Frontal cortex (tissue), 4 donors: ENCODE measurements around the gene BEND3. TPM values are rescaled to one million over a fixed set of nuclear protein-coding genes. Genes with fewer than 3 reads are reported as not detected.
A peak's percentile ranks its signal among the peaks of the same experiment; 100 is the strongest.
"Not testable (repeated sequence)": the region's sequence is repeated elsewhere in the genome, so short reads cannot be mapped to it uniquely, and the experiment has no call there.

Source experiments
- DNase-seq, 2 donors: peaks; one replicate each; pipeline ENCODE4 v3.0.0; 2012; ENCODE audit warnings: low spot score in 2 of 2
- FAIRE-seq: peaks from 2 replicates; lab custom pipeline; 2012; peaks lifted over from hg19 to GRCh38; lab: Jason Lieb, UNC
- total RNA-seq: library from RNA; depleted of rRNA; stranded (reverse); fragments of >200 nt; gene quantifications from one replicate; pipeline ENCODE4 v1.2.3, GENCODE V29; 2014
- donor health status: control.
- donor health status: control.
- donor health status: control.

The BEND3 gene
- total RNA-seq, 1 donor from 2014 or later = 5.7 TPM

DNA sequence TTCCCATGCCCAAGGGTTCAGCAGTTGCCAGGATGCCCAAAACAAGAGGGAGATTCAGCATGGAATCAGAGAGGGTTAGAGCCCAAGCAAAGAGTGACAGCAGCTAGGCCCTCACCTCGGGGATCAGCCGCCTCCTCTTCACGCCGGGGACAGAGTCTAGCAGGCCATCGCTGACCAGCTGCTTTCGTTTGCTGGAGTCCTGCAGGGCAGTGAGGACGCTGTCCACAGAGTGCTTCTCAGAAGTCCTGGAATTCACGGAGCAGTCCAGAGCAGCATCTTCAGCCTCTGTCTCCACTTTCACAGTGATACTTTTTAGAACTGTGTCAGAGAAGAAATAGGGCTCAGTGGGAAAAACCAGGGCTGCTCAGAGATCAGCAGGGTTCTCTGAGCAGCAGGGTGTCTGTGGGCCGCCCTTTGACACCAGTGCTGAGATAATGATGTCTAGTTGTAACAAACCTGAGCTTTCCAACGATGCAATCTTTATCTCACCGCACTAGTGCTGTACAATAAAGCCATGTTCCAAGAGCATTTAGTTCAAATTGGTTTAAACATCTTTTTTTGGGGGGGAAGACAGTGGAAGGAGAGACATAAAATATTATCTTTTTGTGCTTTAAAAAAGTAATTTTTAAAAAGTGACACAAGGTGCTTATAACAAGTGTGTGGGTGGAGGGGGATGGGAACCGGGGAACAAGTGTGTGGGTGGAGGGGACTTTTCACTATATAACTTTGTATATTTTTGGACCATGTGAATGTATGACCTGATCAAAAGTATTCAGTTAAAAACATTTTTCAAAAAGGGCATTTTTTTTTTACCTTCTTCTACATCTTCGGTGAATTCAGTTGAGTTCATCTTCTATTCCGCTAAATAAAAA, 16.6 kb downstream of the BEND3 start:
- FAIRE-seq (no peak), DNase-seq (no peak)

DNA sequence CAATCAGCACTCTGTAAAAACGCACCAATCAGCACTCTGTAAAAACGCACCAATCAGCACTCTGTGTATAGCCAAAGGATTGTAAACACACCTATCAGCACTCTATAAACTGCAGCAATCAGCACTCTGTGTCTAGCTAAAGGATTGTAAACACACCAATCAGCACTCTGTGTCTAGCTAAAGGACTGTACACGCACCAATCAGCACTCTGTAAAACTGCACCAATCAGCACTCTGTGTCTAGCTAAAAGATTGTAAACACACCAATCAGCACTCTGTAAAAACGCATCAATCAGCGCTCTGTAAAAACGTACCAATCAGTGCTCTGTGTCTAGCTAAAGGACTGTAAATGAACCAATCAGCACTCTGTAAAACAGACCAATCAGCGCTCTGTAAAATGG, 30.9 kb downstream of the BEND3 start:
- FAIRE-seq, DNase-seq: not testable (repeated sequence)

DNA sequence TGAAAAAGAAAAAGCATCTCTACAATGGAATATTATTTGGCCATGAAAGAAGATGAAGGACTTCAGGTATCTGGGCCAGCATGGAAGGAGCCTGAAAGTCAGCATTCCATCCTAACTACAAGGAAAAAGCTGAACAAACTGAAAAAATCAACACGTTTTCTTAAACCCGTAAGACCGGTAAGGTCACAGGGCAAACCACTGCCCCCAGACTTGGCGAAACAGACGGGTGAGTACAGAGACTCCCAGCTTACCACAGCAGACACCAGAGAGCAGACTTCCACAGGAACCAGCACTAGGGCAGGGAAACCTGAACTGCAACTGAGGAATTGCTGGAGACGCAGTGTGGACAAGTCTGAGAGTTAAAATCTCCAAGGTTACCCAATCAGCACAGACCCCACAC, 31.4 kb downstream of the BEND3 start:
- DNase-seq = no peak
- FAIRE-seq = no peak

DNA sequence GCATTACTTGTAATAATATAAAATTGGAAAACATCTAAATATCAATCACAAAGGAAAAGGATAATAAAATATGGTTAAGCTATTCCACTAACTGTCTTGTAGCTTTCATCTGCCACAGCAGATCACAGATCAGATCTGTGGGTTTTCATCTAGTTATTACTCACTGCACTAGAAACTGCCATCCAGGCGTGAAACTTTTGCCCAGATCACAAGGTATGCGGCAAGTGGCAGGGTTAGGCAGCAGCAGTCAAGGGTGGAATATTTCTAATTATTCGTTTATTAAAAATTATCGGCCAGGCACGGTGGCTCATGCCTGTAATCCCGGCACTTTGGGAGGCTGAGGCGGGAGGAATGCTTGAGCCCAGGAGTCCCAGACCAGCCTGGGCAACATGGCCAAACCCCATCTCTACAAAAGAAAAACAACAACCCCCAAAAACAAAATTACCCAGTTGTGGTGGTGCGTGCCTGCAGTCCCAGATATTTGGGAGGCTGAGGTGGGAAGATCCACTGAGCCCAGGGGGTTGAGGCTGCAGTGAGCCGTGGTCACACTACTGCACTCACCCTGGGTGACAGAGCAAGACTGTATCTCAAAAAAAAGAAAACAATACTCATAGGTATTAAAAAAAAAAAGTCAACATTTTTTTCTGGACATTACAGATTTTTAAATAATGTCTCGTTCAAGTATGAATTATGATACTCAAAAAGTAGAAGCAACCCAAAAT, 32.1 kb downstream of the BEND3 start:
- FAIRE-seq (no peak), DNase-seq (no peak)

DNA sequence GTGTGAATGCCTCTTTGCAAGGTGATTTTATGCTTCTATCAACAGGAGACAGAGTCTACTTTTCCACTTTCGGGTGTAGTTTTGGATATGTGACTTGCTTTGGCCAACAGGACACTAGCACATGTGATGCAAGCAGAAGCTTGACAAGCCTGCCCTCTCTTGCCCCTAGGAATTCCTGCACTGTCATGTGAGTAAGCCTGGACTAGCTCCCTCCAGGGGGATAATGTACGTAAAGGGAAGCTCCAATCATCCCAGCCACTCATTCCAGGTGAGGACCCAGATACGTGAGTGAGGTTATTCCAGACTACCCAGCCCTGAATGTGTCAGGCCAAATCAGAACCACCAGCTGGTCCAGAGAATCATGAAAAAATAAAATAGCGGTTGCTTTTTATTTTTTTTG, 33.3 kb downstream of the BEND3 start:
- no peak for FAIRE-seq
- no peak for DNase-seq

DNA sequence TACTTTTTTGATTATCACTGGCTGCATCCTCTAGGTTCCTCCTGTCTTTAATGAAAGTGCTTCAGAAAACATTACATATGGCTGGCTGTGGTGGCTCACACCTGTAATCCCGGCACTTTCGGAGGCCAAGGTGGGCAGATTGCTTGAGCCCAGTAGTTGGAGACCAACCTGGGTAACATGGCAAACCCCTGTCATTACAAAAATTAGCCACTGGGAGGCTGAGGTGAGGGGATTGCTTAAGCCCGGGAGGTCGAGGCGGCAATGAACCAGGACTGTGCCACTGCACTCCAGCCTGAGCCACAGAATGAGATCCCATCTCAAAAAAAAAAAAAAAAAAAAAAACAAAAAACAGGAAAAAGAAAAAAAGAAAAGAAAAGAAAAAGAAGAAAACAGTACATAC, 35.3 kb downstream of the BEND3 start:
- no peak for DNase-seq
- no peak for FAIRE-seq

DNA sequence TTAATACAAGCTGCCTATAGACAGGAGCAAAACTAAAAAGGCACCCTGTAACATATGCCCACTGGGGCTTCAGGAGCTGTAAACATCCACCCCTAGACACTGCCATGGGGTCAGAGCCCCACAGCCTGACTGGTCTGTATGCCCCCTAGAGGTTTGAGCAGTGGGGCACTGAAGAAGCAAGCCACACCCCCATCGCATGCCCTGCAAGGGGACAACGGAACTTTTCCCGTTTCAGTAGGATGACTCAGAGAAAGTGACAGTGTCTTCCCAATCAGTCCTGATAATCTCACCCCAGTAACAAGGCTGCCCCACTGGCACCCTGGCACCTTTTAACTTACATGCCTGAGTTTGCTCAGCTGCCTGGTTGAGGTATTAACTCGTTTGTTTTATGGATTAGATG, 35.9 kb downstream of the BEND3 start:
- DNase-seq (no peak), FAIRE-seq (no peak)

DNA sequence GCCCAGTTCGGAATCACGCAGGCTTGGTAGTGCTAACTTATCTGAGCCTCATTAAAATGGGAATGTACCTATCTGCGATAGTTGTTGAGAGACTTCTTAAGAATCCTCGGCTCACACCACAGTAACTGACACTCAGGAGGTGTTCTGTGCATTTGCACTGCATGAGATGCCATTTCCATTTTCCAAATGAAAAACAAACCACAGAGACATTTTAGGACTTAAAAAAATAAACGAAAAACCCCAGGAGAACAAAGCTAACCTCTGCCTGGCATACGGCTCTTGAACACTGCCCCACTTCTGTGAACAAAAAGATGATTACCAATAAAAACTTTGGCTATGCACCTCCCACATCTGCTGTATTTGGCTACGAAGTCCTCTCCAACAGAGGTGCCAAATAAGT, 37.6 kb downstream of the BEND3 start:
- DNase-seq (no peak), FAIRE-seq (no peak)

DNA sequence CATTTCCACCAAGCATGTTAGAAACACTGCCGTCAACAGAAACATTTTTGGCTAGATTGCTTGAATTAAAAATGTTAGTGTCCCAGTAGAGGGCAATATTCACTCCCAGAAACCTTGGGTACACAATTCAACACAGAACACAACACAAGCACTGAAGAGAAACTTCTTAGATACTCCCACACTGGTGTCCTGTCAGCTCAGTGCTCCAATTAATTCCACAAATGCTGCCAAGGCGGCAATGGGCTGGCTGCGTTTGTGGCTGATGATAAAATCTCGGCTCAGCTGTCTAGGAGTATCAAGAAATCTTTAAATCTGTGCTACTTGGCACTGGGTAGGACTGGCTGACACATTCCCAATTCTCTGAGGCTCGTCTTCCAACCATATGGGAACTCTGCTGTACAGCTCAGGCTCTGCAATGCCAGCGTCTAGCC, 39.3 kb downstream of the BEND3 start:
- DNase-seq (peak in 1 of 2 donors; percentile 50), FAIRE-seq (no peak)

DNA sequence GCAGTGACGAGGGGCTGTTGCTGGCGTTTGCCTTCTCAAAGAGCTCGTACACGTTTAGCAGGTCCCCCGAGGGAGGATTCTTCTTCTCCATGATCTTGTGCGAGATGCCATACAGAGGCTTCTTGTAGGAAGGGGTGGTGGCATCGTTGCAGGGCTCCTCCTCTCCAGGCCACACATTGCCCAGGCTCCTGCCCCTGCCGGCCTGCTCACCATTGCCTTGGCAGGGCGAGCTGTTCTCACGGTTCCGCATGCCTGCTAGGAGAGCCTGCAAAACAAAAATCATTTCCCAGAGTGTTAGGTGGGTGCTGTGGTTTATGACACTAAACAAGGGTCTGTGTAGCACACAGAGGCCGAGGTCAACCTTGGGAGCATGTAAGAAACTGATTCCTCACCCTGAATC, 44.6 kb downstream of the BEND3 start:
- no peak for DNase-seq
- no peak for FAIRE-seq

DNA sequence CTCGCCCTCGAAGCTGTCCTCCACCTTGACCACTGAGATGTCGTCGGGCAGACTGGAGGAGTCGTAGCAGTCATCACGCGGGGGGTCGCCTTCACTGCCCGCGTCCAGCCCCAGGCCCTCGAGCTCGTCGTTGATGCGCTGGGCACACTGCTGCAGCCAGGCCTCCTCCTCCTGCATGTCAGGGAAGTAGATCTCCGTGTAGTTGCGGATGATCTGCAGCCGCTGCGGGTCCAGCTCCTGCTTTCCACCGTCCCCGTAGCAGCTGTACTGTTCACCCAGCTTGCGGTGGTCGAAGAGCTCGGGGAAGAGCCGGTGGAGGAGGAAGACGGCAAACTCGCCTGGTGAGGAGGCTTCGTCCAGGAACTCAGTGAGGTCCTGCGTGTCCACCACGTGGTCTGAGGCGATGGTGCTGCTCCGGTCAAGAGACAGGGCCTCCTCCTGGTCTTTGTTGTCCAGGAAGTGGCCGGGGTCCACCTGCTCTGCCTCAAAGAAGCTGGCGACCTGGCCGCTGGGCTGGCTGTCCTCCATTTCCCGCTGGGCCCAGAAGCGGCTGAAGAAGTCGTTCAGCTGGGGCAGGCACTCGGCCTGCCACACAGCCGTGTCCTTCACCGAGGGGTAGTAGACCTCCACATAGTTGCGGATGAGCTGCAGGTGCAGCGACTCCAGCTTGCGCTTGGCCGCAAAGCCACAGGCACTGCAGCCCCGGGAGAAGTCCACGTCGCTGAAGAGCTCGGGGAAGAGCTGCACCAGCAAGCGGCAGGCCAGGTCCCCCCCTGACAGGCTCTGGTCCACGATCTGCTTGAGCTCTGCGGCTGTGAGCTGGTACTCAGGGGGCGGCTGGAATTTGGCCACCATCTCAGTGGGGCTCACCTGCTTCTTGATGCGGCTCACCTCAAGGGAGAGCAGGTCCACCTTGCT, 45.4 kb downstream of the BEND3 start:
- no peak for FAIRE-seq

DNA sequence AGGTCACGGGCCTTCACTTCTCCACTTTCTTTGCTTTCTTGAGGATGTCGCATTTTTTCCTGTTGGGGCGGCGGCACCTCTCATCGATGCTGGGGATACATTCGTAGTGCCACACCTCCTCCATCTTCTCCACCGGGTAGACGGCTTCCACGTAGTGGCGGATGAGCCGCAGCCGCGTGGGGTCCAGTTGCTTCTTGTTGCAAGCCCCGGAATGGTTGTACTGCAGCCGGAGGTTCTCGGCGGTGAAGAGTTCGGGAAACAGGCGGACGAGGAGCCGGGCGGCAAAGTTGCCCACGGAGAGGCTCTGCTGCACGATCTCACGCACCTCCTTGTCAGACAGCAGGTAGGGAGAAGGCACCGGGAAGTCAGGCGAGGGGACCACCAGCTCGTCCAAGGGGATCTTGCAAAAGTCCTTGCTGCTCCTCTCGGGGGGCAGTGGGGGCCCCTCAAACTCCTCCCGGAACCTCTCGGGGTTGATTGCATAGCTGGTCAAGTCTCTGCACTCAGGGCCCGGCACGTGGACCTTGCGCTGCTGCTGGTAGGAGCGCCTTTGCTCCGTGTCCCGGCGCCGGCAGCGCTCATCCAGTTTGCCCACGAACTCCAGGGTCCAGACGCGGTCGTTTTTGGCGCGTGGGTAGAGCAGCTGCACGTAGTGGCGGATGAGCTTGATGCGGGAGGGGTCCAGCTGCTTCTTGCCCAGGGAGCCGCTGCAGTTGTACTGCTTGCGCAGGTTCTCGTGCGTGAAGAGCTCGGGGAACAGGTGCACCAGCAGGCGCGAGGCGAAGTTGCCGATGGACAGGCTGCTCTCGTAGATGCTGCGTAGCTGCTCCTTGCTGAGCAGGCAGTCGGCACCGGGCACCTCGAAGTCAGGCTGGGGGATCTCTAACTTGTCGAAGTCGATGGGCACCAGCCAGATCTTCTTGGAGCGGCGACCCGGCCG, 46.4 kb downstream of the BEND3 start:
- FAIRE-seq (no peak), DNase-seq (no peak)

More for the DNA sequence above, 45.4 kb downstream of the BEND3 start:
- no peak for DNase-seq

DNA sequence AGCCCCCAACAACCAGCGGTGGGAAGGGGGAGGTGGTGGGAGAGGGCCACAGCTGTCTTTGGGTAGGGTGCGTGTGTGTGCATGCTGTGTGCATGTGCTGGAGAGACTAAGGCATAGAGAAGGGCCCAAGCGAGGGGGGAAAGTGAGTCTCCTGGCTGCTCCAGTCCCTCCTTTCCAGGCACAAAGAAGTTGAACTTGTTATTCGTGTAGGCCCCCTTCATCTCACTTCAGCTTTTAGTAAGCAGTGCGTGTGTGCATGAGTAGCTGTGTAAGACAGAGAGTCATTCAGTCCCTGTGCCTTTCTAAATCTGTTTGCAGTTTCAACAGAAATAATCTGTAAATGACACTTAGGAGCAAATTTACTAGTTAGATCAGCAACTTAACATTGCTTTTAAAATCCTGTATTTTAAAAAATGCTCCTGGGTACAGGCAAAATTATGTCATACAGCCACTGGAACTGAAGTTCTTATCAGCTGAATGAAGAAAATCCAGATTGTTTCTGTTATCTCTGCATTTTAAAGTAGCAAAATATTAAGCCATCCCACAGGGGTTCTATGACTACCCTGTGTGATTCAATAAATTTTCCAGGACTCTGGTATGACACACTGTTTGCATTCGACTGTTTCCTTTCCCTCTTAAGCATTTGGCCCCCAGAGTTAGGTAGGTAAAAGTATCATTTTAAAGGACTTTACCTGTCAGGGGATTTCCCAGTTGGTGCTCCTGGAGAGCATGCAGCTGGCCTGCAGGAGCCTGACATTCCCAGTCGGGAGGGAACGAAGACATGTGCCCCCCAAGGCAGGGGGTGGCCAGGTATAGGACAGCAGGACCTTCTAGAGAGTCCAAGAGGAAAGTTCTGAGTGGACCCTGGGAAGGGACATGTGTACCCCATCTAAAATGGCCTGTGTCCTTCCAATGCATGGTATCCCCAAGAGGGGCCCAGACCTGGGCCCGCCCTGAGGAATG, 48.3 kb downstream of the BEND3 start:
- no peak for FAIRE-seq

DNA sequence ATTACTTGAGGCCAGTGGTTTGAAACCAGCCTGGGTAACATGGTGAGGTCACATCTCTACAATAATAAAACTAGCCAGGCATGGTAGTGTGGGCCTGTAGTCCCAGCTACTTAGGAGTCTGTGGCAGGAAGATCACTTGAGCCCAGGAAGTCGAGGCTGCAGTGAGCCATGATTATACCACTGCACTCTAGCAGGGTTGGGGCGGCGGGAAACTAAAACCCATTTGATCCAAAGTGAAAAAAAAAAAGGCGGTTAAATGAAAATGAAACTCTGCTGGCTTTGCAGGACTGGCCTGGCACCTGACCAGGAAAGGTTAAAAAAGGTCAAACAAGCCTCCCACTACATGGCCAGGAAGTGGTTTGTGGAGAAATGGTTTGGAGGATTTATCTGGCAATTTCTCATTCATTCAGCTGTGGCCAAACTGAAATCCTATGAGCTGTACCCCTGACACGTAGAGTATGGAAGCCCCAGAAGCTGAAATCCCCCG, 50.7 kb downstream of the BEND3 start:
- no peak for DNase-seq
- no peak for FAIRE-seq

More for the DNA sequence above, 48.3 kb downstream of the BEND3 start:
- no peak for DNase-seq

DNA sequence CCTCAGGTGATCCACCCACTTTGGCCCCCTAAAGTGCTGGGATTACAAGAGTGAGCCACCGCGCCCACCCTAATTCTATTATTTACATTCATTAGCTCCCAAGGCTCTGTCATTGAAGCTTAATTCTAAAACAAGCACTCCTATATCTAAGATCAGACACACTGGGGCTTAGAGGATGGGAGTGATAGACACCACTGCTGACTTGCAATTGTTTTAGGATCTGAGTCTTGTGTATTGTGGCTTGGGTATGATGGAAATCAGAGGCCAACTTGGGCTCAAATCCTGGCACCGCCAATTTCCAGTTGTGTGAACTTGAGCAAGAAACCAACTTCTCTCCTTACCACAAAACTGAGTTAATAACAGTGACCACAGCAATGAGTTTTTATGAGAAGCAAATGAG, 52.6 kb downstream of the BEND3 start:
- FAIRE-seq (no peak), DNase-seq (no peak)

DNA sequence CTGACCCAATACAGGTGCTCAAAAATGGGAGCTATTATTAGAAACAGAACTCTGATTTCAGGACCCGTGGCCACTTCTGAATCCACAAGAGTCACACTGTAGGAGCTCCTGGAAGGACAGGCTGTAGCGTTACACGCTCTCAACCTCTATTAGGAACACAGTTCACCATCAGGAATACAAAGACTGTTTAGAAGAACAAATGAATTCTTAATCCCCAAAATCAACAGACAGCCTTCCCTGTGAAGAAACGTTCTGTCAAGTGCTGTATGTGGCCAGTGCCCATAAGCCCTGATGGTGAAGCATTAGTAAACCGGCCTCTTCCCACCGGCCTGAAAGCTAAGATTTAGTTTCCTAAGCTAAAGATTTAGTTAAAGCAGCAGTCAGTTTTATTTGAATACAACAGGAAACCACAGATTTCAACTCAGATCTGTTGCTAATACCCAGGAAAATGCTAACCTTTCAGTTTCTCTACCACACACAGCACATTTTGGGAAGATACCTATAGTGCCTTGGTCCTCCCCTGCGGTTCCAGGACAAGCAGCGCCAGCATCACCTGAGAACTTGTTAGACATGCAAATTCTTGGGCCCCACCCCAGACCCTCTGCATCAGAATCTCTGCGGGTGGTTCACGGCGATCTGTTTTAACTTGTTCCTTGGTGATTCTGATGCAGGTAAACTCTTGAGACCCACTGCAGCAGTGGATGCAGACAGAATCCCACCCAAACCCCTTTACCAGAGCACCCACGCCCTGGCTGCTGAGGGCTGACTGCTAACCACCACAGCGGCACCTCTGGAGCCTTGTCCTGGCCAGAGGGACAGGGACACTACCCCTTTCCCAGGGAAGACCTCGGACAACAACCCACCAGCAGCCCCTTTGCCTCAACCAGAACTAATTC, 53.9 kb downstream of the BEND3 start:
- FAIRE-seq (no peak), DNase-seq (no peak)

DNA sequence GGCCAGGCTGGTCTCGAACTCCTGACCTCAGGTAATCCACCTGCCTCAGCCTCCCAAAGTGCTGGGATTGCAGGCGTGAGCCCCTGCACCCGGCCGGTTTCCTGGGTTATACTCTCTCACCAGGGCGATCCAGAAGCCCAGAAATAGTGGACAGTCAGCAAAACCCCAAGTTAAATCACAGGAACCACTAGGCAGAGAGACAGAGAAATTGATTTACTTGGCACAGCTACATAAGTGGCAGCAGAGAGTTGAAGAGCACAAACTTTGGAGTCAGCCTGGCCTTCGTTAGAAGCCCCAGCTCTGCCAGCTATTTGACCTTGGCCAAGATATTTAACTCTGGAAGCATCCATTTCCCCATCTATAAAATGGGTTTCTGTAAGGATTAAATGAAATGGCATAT, 54.6 kb downstream of the BEND3 start:
- FAIRE-seq = no peak
- DNase-seq = no peak
